GM12891 (cell line): ENCODE results near the gene PROK2.

Experiments used
- DNase-seq: peaks from one replicate; pipeline ENCODE4 v3.0.0; 2011; ENCODE audit warnings: low spot score; ENCODE audit not compliant: insufficient read length
- FAIRE-seq: peaks from 2 replicates; lab custom pipeline; 2011; peaks lifted over from hg19 to GRCh38; lab: Jason Lieb, UNC
- PAX5 ChIP-seq: IDR thresholded peaks from 2 replicates; pipeline ENCODE4 v1.6.1; 2011; ENCODE audit warnings: low read length, moderate library complexity, mild to moderate bottlenecking; ENCODE audit not compliant: insufficient read depth, severe bottlenecking
- POLR2A ChIP-seq: IDR thresholded peaks from 2 replicates; pipeline ENCODE4 v1.6.1; 2011; ENCODE audit warnings: low read depth, low read length, control low read depth
- POLR2AphosphoS5 ChIP-seq: IDR thresholded peaks from 2 replicates; pipeline ENCODE4 v1.6.1; 2011; ENCODE audit warnings: low read depth, low read length, control low read depth
- POU2F2 ChIP-seq: IDR thresholded peaks from 2 replicates; pipeline ENCODE4 v1.6.1; 2011; ENCODE audit warnings: low read depth, mild to moderate bottlenecking, control low read depth, low read length, moderate library complexity
- SPI1 ChIP-seq: IDR thresholded peaks from 2 replicates; pipeline ENCODE4 v1.6.1; 2011; ENCODE audit warnings: low read depth, low read length, control low read depth
- TAF1 ChIP-seq: IDR thresholded peaks from 2 replicates; pipeline ENCODE4 v1.6.1; 2011; ENCODE audit warnings: low read depth, low read length, control low read depth

The PROK2 gene

DNA sequence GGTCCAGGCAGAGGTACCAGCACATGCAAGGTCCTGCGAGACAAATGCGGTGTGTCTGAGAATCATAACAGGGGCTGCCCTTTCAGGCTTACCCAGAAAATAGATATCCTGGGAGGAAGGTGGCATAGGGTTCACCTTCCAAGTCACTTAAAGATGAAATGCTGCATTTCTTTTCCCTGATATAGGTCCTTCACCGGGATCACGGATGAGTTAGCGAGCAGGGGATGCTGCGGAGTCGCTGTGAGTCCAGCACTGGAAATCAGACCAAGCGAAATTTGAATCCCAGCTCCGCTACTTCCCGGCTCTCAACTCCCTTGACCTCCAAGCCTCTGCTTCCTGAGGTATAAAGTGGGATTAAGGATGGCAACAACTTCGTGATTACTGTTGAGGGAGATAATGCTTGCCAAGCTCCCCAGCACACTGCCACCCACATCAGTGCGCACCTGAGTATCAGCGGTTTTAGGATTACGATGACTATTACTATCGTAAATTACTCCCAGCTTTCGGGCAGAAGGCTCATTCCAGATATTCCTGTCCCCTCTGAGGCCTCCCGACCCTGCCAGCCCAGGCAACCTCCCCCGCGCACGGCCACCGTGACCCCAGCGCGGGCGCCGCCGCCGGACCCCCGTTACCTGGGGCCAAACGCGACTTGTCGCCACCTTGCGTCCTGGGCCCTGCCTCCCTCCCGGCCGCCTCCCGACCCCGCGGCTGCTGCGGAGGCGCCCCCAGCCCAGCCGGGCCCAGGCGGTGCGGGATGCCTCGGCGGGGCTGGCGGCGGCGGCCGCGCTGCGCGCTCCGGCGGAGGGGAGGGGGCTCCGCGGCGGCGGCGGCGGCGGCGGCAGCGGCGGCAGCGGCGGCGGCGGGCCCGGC, 31.9 kb downstream of the PROK2 start:
- FAIRE-seq (no peak), DNase-seq (no peak)
- TF ChIP-seq PAX5 (no peak), POLR2A (no peak), SPI1 (no peak)

DNA sequence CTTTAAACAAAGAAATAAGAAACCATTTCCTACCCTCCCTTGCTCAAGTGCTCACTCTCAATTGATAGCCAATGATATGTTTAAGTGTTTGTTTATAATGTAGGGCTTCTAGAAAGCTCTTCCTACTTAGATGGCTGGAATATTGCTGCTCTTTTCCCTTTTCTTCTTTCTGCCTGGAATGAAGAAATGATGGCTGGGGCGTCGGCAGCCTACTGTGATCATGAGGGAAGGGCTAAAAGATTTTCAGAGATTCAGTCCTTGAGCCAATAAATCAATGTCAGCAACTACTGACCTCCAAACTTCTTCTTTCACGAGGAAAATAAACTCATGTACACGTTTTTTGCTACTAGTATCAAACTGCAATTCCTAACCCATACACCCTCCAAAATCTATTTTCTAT, 33.3 kb downstream of the PROK2 start:
- TF ChIP-seq PAX5: no peak
- no peak for TF ChIP-seq POU2F2
- no peak for TF ChIP-seq TAF1
- TF ChIP-seq POLR2A: no peak
- no peak for TF ChIP-seq SPI1
- no peak for TF ChIP-seq POLR2AphosphoS5
- no peak for FAIRE-seq
- no peak for DNase-seq

DNA sequence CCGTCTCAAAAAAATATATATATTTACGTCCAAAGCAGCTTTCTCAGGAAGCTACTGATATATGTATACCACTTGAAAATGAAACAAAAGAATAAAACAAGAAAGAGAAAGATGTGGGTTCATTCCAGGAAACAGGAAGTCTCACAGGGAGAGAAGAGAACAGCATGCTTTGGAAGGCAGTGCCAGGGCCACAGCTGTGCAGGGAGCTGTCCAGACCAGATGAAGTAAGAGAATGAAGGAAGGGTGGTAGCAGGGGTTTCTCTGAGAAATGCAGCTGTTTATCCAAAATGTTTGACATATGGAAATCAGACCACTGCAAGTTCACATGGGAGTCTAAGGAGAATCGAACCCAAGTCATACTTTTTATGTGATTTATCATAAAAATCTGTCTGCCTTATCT, 40.2 kb downstream of the PROK2 start:
- FAIRE-seq: no peak

DNA sequence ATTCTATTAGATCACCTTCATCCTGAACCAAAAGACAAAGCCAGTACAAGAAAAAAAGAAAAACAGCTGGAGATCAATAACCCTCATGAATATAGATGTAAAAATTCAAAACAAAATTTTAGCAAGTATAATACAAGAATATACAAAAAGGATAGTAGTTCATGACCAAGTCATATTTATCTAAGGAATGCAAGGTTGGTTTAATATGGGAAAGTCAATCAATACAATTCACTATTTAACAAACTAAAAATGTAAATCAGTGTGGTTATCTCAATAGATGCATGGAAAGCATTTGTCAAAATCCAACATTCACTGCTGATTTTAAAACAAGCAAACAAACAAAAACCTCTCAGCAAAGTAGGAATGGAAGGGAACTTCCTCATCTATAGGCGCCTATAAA, 42.3 kb downstream of the PROK2 start:
- TF ChIP-seq PAX5 (no peak), SPI1 (no peak), POU2F2 (no peak), POLR2AphosphoS5 (no peak), TAF1 (no peak), POLR2A (no peak)
- FAIRE-seq (no peak), DNase-seq (no peak)

More for the DNA sequence above, 40.2 kb downstream of the PROK2 start:
- no peak for DNase-seq
- TF ChIP-seq POU2F2 (no peak), PAX5 (no peak), SPI1 (no peak), POLR2A (no peak), POLR2AphosphoS5 (no peak), TAF1 (no peak)

DNA sequence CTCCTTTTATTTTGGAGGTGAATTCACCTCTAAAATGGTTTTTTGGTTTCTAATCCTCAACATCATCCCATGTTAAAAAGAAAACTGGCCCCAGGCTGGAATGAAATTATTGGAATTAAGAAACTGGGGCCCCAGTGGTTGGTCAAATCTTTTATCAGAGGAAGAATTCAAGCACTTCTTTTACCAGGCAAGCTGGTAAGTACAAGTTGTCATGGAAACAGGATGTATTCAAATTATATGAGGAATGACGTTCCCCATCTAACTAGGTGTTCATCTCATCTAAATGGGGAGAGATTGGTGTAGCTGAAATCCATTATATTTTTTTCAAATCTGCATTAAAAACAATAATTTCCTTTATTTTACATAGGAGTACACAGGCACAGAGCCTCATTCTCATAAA, 50.1 kb downstream of the PROK2 start:
- TF ChIP-seq SPI1: no peak
- TF ChIP-seq PAX5: no peak
- no peak for TF ChIP-seq POLR2A
- TF ChIP-seq TAF1: no peak
- no peak for TF ChIP-seq POLR2AphosphoS5
- TF ChIP-seq POU2F2: no peak
- DNase-seq (no peak), FAIRE-seq (no peak)

DNA sequence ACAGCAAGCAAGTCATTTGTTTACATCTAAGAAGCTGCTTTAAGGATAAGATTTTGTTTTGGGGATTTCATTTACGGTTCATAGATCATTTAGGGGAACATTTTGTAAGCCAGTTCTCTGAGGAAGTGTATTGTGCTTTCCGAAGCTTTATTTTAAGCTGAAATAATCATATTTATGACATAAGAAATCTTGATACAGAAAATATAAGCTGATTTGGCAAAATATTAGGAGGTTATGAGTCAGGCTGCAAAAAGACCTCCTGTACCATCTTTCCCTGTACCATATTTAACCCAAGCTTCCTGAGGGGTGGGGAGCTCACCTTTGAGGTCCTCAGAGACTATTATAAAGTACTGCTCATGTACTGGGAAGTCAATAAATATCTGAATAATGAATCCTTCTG, 51.6 kb downstream of the PROK2 start:
- no peak for TF ChIP-seq POLR2AphosphoS5
- FAIRE-seq (no peak), DNase-seq (no peak)

DNA sequence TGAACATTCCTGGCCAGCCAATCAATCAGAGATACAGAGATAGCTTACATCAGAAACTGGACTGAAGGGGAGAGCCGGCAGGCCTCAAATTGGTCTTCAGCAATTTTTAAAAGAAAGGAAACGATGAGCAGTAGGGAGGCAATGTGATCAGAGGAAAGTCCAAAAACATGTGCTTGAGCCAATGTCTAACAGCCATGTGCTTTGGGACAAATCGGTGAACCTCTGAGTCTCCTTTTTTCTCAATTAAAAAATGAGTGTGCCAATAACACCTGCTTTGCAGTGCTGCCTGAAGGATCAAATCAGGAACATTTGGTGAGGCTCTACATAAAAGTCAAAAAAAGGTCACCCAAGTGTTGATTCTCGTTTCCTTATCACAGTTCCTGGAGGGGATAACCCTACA, 52.3 kb downstream of the PROK2 start:
- TF ChIP-seq TAF1 (no peak), POLR2A (no peak), POU2F2 (no peak), POLR2AphosphoS5 (no peak), PAX5 (no peak), SPI1 (no peak)
- DNase-seq (no peak), FAIRE-seq (no peak)

DNA sequence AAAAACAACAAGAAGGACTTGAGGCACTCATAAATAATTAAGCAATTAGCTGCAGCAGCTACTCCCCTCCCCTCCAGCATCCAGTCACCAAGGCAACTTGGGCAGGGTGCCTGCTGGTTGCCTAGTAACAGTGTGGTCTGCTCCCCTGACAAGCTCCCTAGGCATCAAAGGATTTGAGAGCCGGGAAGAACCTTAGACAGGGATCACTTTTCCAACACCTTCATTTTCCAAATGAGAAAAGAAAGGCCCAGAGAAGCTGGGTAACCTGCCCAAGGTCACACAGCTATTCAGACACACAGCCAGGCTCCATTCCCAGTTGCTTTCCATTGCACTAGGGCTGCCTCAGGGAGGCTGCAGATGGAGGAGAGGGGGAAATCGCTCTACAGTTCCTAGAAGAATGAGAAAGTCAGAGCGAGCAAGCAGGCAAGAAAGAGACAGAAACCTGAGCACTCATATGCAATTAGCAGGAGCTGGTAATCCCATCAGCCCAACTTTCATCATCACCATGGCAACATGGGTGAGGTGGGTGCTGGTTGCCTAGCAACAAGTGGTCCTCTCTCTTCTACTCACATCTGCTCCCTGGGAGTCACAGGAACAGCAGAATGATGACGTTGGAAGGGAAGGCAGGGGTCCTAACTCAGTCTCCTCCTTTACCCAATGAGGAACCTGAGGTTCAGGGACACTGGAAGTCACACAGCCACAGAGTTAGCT, 56.2 kb downstream of the PROK2 start:
- TF ChIP-seq TAF1: no peak
- TF ChIP-seq PAX5: no peak
- FAIRE-seq (no peak), DNase-seq (no peak)

DNA sequence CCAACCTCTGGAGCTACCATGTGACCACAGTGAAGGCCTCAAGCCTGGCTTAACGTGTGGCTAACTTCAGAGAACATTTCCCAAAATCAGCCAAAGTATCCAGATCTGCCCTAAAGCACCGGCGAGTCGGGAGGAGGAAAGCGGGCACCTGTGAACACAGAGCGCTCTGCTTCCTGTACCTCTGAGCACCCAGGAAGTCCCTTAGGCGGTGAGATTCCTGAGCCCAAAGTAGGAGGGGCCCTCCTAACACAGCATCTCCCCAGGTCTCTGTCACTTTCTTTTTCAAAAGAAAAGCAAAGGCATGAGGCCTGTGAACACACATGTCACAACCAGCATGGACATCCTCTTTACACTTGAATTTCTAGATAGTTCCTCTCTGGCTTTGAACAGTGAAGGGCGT, 58.8 kb downstream of the PROK2 start:
- FAIRE-seq: no peak
- TF ChIP-seq POLR2A (no peak), SPI1 (no peak), TAF1 (no peak), POLR2AphosphoS5 (no peak), PAX5 (no peak), POU2F2 (no peak)
- DNase-seq: no peak
